GM13976 (cell line): ENCODE measurements around the gene CAMK1D.
"Not testable (repeated sequence)": the region's sequence is repeated elsewhere in the genome, so short reads cannot be mapped to it uniquely, and the experiment has no call there.

ENCODE experiments used
- DNase-seq: peaks from one replicate; pipeline ENCODE4 v3.0.0; 2012; ENCODE audit warnings: low spot score
- CTCF ChIP-seq: IDR thresholded peaks from 2 replicates; pipeline ENCODE4 v1.5.1; 2012; ENCODE audit warnings: borderline replicate concordance, mild to moderate bottlenecking; ENCODE audit not compliant: insufficient read depth; ENCODE audit errors: extremely low read depth, missing control alignments, control extremely low read depth
- in situ Hi-C: fragments of 300-500 bp; cut with MboI; formaldehyde crosslinking; loops from one replicate; pipeline ENCODE4 v1.12.0; 2022; ENCODE audit warnings: low sequenced_read_pairs, mixed read lengths, inconsistent platforms; ENCODE audit not compliant: unreplicated experiment

Gene CAMK1D

GRCh38 chr10:12431151-12432101 lies 82.1 kb downstream of the CAMK1D start:
- DNase-seq, result no peak
- in situ Hi-C loops, result no loop called here
- no peak for TF ChIP-seq CTCF

GRCh38 chr10:12432402-12433189 lies 83.2 kb downstream of the CAMK1D start:
- in situ Hi-C loops, result no loop called here
- no peak for DNase-seq

GRCh38 chr10:12434277-12434676 lies 84.9 kb downstream of the CAMK1D start:
- in situ Hi-C loops, result no loop called here
- TF ChIP-seq CTCF, result no peak

More at GRCh38 chr10:12432402-12433189, 83.2 kb downstream of the CAMK1D start:
- TF ChIP-seq CTCF, result no peak

GRCh38 chr10:12434677-12435076 lies 85.3 kb downstream of the CAMK1D start:
- DNase-seq, in situ Hi-C loops: not testable (repeated sequence)

More at GRCh38 chr10:12434277-12434676, 84.9 kb downstream of the CAMK1D start:
- no peak for DNase-seq

GRCh38 chr10:12435348-12435747 lies 86.0 kb downstream of the CAMK1D start:
- TF ChIP-seq CTCF, result no peak
- DNase-seq, result no peak
- in situ Hi-C loops, result no loop called here

- TF ChIP-seq CTCF, result no peak
- no peak for DNase-seq
- in situ Hi-C loops, result no loop called here
Observed at GRCh38 chr10:12438919-12439692, 89.8 kb downstream of the CAMK1D start.

- in situ Hi-C loops, DNase-seq: not testable (repeated sequence)
Observed at GRCh38 chr10:12439767-12440166, 90.4 kb downstream of the CAMK1D start.
